Nephron (organoid): ENCODE data around the gene ERFL.
A peak's percentile ranks its signal among the peaks of the same experiment; 100 is the strongest.

Experiments
- H3K27ac Mint-ChIP-seq, 3 experiments: 2 replicates each; pipeline ENCODE4 v1.8.0; 2020; ENCODE audit warnings: mixed read lengths in 3 of 3, mild to moderate bottlenecking in 2 of 3, moderate library complexity in 1 of 3
- H3K27me3 Mint-ChIP-seq: 2 replicates; pipeline ENCODE4 v1.8.0; 2021; ENCODE audit warnings: low read depth, mild to moderate bottlenecking, moderate library complexity, mixed read lengths
- H3K36me3 Mint-ChIP-seq: 2 replicates; pipeline ENCODE4 v1.8.0; 2020; ENCODE audit warnings: low read depth, mixed read lengths
- H3K4me1 Mint-ChIP-seq: 2 replicates; pipeline ENCODE4 v1.8.0; 2020; ENCODE audit warnings: mixed read lengths
- H3K4me3 Mint-ChIP-seq, 3 experiments: 2 replicates each; pipeline ENCODE4 v1.8.0; 2020; ENCODE audit warnings: mild to moderate bottlenecking in 3 of 3, mixed read lengths in 3 of 3, moderate library complexity in 2 of 3
- H3K9me3 Mint-ChIP-seq: 2 replicates; pipeline ENCODE4 v1.8.0; 2020; ENCODE audit warnings: mixed read lengths
- CTCF ChIP-seq, 3 experiments: fragments of 200-600 bp; sonication (generic); IDR thresholded peaks; one replicate each; pipeline ENCODE4 v1.5.0; 2021; ENCODE audit warnings: antibody characterized with exemption in 3 of 3; ENCODE audit not compliant: unreplicated experiment in 3 of 3

Gene ERFL

GRCh38 chr19:41895745-41896580 is 32.3 kb downstream of the ERFL start:
- peaks cover 36% of the 10 kb centered on the region for H3K36me3 Mint-ChIP-seq
- no peaks in the 10 kb centered on the region for H3K9me3 Mint-ChIP-seq
- H3K27me3 Mint-ChIP-seq, result no peaks in the 10 kb centered on the region
- peak; percentile 10 to 24 (median 16) for TF ChIP-seq CTCF (IDR thresholded peaks at IDR 0.05; ENCODE audit: unreplicated experiment in 3 of 3)
- H3K4me1 Mint-ChIP-seq, result no peaks in the 10 kb centered on the region
- H3K27ac Mint-ChIP-seq, result no peak overlapping the region
- no peak overlapping the region for H3K4me3 Mint-ChIP-seq

GRCh38 chr19:41894350-41894749 is 33.9 kb downstream of the ERFL start:
- H3K27me3 Mint-ChIP-seq, result no peaks in the 10 kb centered on the region
- no peak for TF ChIP-seq CTCF (IDR thresholded peaks at IDR 0.05; ENCODE audit: unreplicated experiment in 3 of 3)
- H3K36me3 Mint-ChIP-seq, result peaks cover 34% of the 10 kb centered on the region
- H3K9me3 Mint-ChIP-seq, result no peaks in the 10 kb centered on the region
- H3K4me1 Mint-ChIP-seq, result no peaks in the 10 kb centered on the region
- H3K4me3 Mint-ChIP-seq, result no peak overlapping the region
- no peak overlapping the region for H3K27ac Mint-ChIP-seq

GRCh38 chr19:41893899-41894298 is 34.4 kb downstream of the ERFL start:
- Mint-ChIP-seq H3K36me3 (peaks cover 30% of the 10 kb centered on the region), H3K4me3 (no peak overlapping the region), H3K9me3 (no peaks in the 10 kb centered on the region), H3K27me3 (no peaks in the 10 kb centered on the region), H3K27ac (no peak overlapping the region), H3K4me1 (no peaks in the 10 kb centered on the region)
- TF ChIP-seq CTCF (IDR thresholded peaks at IDR 0.05; ENCODE audit: unreplicated experiment in 3 of 3), result no peak

GRCh38 chr19:41892173-41892902 is 35.9 kb downstream of the ERFL start:
- H3K9me3 Mint-ChIP-seq, result no peaks in the 10 kb centered on the region
- peaks cover 17% of the 10 kb centered on the region for H3K36me3 Mint-ChIP-seq
- no peaks in the 10 kb centered on the region for H3K27me3 Mint-ChIP-seq
- H3K4me1 Mint-ChIP-seq, result no peaks in the 10 kb centered on the region
- H3K27ac Mint-ChIP-seq, result no peak overlapping the region
- TF ChIP-seq CTCF (IDR thresholded peaks at IDR 0.05; ENCODE audit: unreplicated experiment in 3 of 3), result no peak
- H3K4me3 Mint-ChIP-seq, result no peak overlapping the region

GRCh38 chr19:41890936-41891335 is 37.3 kb downstream of the ERFL start:
- H3K9me3 Mint-ChIP-seq, result no peaks in the 10 kb centered on the region
- peaks cover 5% of the 10 kb centered on the region for H3K4me1 Mint-ChIP-seq
- H3K27me3 Mint-ChIP-seq, result no peaks in the 10 kb centered on the region
- H3K27ac Mint-ChIP-seq, result no peak overlapping the region
- H3K4me3 Mint-ChIP-seq, result no peak overlapping the region
- peaks cover 16% of the 10 kb centered on the region for H3K36me3 Mint-ChIP-seq
- no peak for TF ChIP-seq CTCF (IDR thresholded peaks at IDR 0.05; ENCODE audit: unreplicated experiment in 3 of 3)
